MG63 (cell line): ENCODE measurements around the gene EOLA2. TPM values are rescaled to one million over a fixed set of nuclear protein-coding genes. Genes with fewer than 3 reads are reported as not detected.
"Not testable (repeated sequence)": the region's sequence is repeated elsewhere in the genome, so short reads cannot be mapped to it uniquely, and the experiment has no call there.

Experiments used
- DNase-seq: peaks from one replicate; pipeline ENCODE4 v3.0.0-alpha.2; 2020
- H3K27me3 ChIP-seq: fragments of 250-450 bp; sonication (Bioruptor Pico); 2 replicates; pipeline ENCODE4 v1.5.1; 2020; ENCODE audit warnings: mild to moderate bottlenecking, moderate library complexity
- H3K36me3 ChIP-seq: fragments of 250-450 bp; sonication (Bioruptor Pico); 2 replicates; pipeline ENCODE4 v1.5.1; 2020; ENCODE audit warnings: mild to moderate bottlenecking, moderate library complexity
- H3K4me3 ChIP-seq: fragments of 250-450 bp; sonication (Bioruptor Pico); 2 replicates; pipeline ENCODE4 v1.5.1; 2020; ENCODE audit warnings: mild to moderate bottlenecking, moderate library complexity
- H3K9me3 ChIP-seq: fragments of 250-450 bp; sonication (Bioruptor Pico); 2 replicates; pipeline ENCODE4 v1.5.1; 2020; ENCODE audit warnings: mild to moderate bottlenecking, moderate library complexity
- total RNA-seq: library from RNA; depleted of rRNA; stranded (reverse); fragments of >200 nt; shearing (Covaris generic); gene quantifications from 2 replicates; pipeline ENCODE4 v1.2.3, GENCODE V29; 2014; ENCODE audit warnings: low replicate concordance

EOLA2 gene
- total RNA-seq, 1 experiment from 2014 or later = 51.1 TPM

DNA sequence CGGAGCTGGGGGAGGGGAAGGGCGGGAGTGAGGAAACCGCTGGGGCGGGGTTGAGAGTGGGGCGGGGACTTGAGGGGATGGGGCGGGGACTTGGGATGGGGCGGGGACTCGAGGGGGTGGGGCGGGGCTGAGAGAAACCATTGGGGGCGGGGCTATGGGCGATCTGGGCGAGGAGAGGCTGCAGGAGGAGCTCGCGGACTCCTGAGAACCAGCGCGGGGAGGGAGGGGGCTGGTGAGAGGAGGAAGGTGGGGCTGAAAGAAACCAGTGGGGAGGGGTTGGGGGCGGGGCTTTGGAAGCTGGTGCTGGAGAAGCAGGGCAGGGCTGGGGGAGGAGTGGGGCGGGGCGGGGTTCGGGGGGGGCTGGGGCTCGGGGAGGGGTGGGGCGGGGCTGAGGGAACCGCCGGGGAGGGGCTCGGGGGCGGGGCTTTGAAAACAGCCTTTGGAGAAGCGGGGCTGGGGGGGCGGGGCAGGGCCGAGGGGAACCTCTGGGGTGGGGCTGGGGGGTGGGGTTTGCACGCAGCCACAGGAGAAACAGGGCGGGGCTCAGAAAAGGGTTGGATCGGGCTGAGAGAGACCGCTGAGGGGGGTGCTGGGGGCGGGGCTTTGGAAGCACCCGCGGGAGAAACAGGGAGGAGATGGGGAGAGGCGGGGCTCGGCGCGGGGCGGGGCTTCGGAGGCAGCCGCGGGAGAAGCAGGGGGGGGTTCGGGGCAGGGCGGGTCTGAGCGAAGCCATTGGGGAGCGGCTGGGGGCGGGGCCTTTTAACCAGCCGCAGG, 777 bp upstream of the EOLA2 start:
- H3K27me3 ChIP-seq = no peaks in the 10 kb centered on the region
- H3K9me3 ChIP-seq = no peaks in the 10 kb centered on the region
- peak overlapping the region; percentile 90 for H3K4me3 ChIP-seq
- H3K36me3 ChIP-seq = no peaks in the 10 kb centered on the region
- peak; percentile 91 for DNase-seq

DNA sequence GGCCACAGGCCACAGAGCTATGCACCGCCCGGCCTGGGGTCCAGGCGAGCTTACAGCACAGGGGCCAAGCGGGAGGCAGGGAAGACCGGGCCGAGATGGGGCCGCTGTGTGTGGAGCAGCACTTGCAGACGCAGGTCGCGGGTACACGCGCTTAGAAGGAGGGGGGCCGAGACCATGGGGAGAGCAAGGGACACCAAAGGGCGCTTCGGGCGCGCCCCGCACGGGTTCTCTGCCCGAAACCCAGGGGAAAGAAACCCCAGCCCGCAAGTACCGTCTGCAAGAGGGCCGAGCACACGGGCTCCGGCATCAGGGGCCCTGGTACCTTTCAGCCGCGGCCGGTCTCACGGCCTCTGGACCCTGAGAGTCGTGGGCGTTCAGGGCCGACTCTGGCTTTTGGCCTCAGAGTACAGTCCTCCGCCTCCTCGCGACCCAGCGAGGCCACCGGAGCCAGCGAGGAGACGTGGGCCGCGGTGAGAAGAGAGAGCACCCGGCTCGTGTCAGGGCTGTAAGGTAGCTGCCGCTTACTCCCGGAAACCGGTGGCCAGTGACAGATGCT, 342 bp downstream of the EOLA2 start:
- DNase-seq = no peak
- Histone ChIP-seq H3K9me3 (no peaks in the 10 kb centered on the region), H3K36me3 (no peaks in the 10 kb centered on the region), H3K27me3 (no peaks in the 10 kb centered on the region), H3K4me3 (peak overlapping the region; percentile 90)

DNA sequence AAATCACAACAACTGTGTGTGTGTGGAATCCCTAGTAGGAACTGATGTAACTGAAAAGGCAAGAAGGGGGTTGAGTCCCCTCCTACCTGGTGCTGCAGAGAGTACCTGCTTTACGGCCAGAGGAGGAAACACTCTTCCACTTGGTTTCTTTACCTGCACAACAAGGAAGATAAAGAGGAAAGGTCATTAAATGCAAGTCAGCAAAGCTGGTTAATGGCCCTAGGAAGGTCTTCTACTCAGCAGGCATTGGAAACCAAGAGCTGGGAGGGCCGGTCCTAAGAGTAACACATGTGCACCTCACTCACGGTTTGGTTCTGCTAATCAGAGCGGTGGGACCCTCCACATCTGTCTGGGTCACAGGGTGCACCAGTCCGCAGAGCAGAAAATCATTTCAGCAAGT, 963 bp downstream of the EOLA2 start:
- not testable (repeated sequence) for H3K9me3 ChIP-seq, H3K36me3 ChIP-seq, H3K27me3 ChIP-seq, DNase-seq
- peak overlapping the region; percentile 90 for H3K4me3 ChIP-seq

DNA sequence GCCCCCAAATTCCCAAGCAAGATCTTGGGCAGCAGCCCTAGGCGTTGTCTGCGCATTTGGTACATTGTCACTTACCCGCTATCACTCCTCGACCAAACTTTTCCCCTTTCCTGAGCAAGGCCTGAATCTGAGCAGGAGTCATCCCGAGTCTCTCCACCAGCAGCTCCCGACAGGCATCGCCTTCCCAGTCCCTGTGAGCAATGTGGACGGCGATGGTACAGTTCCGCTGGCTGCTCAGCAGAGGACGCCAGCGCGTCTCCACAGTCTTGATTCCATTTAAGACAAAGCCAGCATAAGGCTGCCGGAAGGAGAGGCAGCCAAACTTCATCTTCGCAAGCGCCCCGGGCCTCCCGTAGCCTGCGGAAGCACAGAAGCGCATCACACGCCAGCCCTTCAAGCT, 4.7 kb downstream of the EOLA2 start:
- not testable (repeated sequence) for H3K4me3 ChIP-seq, H3K9me3 ChIP-seq, H3K36me3 ChIP-seq, DNase-seq, H3K27me3 ChIP-seq

DNA sequence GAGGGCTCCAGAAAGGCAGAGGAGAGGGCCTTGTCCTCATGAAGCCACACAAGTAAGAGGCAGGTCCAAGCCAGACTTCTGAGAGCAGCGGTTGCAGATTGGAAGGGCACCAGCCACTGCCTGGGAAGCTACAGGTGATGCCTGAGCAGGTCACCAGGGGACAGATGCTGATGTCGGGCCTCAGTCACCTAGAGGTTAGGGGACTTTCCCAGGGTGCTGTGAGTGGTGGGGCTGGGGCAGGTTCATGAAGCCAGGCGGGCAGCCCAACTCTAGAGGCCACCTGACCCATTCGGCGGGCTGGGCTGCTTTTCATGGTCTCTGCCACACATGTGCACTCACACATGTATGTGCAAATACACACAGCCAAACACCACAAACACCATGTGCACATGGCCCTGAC, 5.3 kb downstream of the EOLA2 start:
- not testable (repeated sequence) for H3K9me3 ChIP-seq, DNase-seq, H3K27me3 ChIP-seq, H3K4me3 ChIP-seq, H3K36me3 ChIP-seq

DNA sequence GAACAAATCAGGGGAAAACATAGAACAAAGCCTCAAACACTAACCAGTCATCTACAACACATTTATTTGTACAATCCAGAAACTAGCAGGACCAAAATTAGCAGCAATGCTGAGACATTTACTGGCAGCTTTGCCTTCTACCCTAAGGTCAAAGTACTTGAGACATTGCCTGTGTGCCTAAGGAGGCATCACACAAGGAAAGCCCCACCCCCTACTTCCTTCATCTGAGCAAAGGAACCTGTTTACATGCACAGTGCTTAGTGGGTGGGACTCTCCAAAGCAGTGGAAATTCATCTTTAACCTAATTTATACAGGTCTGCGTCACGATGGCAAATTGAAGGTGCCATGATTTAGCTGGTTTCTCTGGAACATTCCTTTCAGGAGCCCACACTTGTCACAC, 6.1 kb downstream of the EOLA2 start:
- not testable (repeated sequence) for H3K4me3 ChIP-seq, H3K27me3 ChIP-seq, H3K9me3 ChIP-seq, H3K36me3 ChIP-seq, DNase-seq

DNA sequence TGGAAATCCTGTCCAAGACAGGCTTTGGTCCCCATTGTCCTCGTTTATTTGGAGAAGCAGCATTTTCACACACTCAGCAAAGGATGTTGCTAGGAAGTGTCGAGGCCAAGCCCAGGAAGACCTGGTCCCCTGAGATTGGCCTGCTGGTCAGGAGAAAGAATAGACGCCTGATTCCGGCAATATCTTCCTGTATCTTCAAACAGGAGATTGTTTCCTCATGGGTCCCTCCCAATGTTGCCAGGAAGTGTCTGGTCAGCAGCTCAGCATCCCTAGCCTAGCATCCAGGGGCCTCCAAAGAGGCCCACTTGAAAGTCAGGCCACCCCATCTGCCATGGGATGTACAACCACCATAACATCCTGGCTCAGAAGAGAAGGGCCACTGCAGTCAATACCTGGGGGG, 6.9 kb downstream of the EOLA2 start:
- not testable (repeated sequence) for DNase-seq, H3K36me3 ChIP-seq, H3K27me3 ChIP-seq, H3K4me3 ChIP-seq, H3K9me3 ChIP-seq

DNA sequence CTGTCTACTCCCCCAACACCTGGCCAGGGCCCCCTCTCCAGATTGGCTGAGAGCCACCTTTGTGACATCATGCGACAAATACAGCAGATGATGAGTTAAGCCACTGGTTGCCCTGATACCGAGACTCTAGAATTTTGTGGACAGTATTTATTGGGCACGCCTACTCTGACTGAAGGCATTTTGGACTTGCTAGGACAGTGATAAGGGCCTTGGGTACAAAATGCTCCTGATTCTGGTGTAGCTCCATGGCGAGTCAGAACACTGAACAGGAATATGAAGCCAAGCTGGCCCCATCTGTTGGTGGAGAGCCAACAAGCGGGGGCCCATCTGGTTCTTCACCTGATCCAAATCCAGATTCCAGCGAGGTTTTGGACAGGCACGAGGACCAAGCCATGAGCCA, 8.9 kb downstream of the EOLA2 start, which contains the start of gene HSFX4:
HSFX4 (plus strand) TSS at position 174 of the 400 bp plus-strand sequence; CDS start at position 246, 72 bp downstream.
- DNase-seq, H3K27me3 ChIP-seq, H3K4me3 ChIP-seq, H3K9me3 ChIP-seq, H3K36me3 ChIP-seq: not testable (repeated sequence)

DNA sequence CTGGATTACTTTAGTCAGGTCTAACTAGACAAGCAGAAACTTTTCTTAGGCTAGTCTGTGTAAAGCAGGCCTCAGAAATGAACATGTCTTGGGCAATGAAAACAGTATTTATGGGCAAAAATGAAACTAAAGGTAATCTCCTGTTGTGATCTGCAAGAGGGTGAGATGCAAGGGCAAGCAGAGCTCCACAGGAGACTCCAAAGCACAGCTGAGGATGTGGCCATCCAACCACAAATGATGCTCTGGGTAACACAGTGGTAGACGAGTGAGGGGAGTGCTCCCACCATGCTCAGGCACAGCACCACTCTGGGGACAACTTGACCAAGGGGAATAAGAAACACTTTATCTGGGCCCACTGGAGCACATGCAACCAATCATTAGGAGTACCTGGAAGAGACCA, 9.7 kb downstream of the EOLA2 start:
- not testable (repeated sequence) for H3K27me3 ChIP-seq, H3K4me3 ChIP-seq, H3K9me3 ChIP-seq, H3K36me3 ChIP-seq, DNase-seq

DNA sequence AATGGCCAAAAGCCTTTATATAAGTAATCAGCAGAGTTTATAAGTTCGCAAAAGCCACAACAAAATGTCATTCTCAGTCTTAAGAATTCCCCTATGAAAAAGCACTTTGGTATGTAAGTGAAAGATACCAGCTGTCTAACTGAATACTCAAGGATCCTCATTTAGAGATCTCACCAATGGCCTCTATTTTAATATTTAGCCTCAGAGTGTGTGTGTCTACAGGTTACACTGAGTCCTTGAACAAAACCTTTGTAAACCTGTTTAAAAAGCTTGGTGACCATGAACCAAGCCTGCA, 10.4 kb downstream of the EOLA2 start:
- not testable (repeated sequence) for DNase-seq, H3K27me3 ChIP-seq, H3K4me3 ChIP-seq, H3K36me3 ChIP-seq, H3K9me3 ChIP-seq

DNA sequence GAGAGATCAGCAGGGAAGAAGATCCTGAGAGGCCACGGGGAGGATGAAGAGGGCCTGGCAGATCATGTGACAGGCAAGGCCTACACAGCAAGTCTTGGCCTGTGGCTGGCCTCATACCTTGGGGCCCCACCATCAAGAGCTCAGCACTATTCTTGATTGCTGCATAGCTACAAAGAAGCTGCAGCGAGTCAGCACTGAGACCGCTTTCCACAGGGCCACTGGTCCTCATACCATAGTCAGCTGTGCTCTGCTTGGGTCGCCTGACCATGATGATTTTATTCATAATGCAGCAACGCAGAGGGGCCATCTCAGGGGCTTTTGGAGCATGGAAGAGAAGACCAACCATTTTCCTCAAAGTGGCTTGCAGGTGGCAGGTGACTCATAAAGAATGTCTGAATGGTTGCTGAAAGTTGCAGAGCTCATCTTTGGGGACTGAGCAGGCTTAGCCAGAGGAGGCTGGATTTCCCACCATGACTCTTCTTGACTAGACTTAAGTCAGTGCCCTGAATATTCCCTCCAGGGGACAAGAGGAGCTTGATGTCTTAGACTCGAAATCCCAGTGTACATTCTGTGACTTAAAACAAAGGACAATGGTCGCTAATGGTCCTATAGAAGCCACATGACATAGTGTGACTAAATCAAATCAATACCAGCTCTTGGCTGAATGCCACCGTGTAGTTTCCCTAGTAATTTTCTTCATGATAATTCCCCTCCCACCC, 10.9 kb downstream of the EOLA2 start:
- not testable (repeated sequence) for DNase-seq, H3K9me3 ChIP-seq, H3K27me3 ChIP-seq

DNA sequence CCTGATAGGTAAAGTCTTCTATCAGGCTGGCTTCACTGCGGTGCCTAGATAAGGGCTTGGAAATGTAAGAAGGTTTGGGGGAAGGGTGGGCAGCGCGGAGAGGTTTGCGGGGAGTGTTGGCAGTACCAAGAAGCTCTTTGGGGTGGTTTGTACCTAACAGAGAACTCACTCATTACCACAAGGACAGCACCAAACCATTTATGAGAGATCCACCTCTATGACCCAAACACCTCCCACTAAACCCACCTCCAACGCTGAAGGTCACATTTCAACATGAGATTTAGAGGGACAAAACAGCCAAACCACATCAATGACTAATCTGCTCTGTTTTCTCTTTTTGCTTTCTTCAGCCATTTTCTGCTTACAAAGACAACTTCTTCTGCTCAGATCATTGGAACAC, 13.9 kb downstream of the EOLA2 start:
- DNase-seq, H3K36me3 ChIP-seq, H3K27me3 ChIP-seq, H3K4me3 ChIP-seq, H3K9me3 ChIP-seq: not testable (repeated sequence)

More for the DNA sequence above, 10.9 kb downstream of the EOLA2 start:
- not testable (repeated sequence) for H3K4me3 ChIP-seq, H3K36me3 ChIP-seq

DNA sequence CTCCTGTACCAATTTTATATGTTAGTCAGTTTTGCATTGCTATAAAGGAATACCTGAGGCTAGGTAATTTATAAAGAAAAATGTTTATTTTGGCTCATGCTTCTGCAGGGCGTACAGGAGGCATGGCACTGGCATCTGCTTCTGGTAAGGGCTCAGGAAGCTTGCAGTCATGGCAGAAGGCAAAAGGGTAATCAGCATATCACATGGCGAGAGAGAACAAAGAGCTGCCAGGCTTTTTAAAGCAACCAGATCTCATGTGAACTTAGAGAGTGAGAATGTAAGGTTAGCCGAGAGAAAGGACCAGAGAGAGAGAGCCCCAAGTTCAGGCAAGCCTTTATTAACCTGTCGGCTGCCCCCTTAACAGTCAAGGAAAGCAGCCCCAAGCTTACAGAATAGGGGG, 14.5 kb downstream of the EOLA2 start:
- H3K27me3 ChIP-seq, H3K9me3 ChIP-seq, H3K4me3 ChIP-seq, H3K36me3 ChIP-seq, DNase-seq: not testable (repeated sequence)

DNA sequence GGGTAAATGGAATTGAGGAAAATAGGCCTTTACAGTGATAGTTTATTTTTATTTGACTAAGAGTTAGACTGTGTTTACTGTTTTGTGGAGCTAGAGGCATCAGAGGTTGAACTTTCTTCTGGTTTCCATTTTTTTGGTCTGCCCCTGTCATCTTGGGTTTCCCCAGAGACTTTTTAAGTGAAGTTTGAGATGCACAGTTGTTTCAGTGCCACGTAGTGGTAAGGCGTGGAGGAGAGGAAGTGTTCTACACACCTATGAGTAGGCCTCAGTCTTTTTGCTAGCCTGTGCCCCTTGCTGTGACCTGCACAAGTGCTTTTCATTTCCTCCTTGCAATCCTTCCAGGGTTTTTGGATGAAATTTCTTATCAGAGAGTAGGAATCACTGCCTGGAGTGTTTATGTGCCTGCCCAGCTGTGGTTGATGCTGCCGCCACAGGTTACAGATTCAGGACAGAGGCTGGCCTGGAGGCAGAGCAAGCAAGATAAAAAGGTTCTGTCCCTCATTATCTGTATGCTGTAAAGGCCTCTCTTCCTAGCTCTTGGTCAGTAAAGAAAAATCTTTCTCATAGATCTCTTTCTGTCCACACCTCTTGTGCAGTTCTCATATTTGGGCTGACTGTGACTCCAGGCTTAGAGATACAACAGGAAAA, 21.4 kb downstream of the EOLA2 start:
- H3K4me3 ChIP-seq = no peak overlapping the region
- DNase-seq = no peak

DNA sequence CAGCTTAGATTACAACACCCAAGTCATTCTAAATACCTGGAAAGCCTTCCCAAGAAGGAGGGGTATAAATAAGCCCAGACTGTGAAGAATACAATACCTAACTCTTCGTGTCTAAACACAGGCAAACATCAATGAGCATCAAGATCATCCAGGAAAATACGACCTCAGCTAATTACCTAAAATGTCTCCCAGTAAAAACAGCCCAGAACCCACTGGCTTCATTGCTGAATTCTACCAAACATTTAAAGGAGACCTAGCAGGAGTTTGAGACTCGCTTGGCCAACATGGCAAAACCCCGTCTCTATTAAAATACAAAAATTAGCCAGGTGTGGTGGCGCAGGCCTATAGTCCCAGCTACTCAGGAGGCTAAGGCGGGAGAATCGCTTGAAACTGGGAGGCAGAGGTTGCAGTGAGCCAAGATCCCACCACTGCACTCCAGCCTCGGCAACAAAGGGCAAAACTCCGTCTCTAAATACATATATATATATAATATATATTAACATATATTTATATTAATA, 28.1 kb downstream of the EOLA2 start:
- no peak for DNase-seq
- Histone ChIP-seq H3K4me3 (no peak overlapping the region), H3K36me3 (no peaks in the 10 kb centered on the region), H3K27me3 (no peaks in the 10 kb centered on the region), H3K9me3 (no peaks in the 10 kb centered on the region)

More for the DNA sequence above, 21.4 kb downstream of the EOLA2 start:
- Histone ChIP-seq H3K9me3 (no peaks in the 10 kb centered on the region), H3K27me3 (no peaks in the 10 kb centered on the region), H3K36me3 (no peaks in the 10 kb centered on the region)

DNA sequence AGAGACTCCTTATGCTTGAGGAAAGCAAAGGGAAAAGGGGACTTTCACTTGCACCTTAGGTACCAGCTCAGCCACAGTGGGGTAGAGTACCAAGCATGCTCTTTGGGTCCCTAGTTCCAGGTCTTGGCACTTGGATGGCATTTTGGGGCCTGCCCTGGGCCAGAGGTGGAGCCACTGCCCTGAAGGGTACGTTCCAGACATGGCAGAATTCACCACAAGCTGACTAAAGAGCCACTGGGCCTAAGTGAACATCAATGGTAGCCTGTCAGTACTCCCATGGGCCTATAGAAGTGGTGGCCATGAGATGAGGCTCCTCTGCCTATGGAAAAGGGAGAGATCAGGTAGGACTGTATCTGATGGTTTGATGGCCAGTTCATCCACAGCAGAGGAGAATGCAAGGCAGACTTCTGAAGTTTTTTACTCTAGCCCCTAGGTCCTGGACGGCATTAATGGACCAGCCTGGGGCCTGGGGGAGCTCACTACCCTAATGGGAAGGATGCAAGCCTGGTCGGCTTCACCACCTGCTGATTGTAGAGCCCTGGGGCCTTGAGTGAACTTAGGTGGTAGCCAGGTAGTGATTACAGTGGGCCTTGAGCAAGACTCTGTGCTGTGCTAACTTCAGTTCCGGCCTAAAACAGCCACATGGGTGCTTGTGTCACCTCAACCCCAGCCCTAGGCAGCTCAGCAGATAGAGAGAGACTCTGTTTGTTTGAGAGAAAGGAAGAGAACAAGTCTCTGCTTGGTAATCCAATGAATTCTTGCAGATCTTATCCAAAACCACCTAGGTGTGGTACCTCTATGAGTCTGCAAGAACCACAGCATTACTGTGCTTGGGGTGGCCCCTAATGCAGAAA, 28.7 kb downstream of the EOLA2 start:
- Histone ChIP-seq H3K36me3 (no peaks in the 10 kb centered on the region), H3K9me3 (no peaks in the 10 kb centered on the region)
- DNase-seq = no peak

More for the DNA sequence above, 28.7 kb downstream of the EOLA2 start:
- no peaks in the 10 kb centered on the region for H3K27me3 ChIP-seq
- no peak overlapping the region for H3K4me3 ChIP-seq
